ES-I3 (cell line): ENCODE data around the gene GRK5.

Source experiments
- H3K36me3 ChIP-seq: 2 replicates; pipeline ENCODE4 v1.6.1; 2013; ENCODE audit warnings: mild to moderate bottlenecking, low read length, control low read depth, moderate library complexity; ENCODE audit not compliant: insufficient read depth
- H3K4me1 ChIP-seq: 2 replicates; pipeline ENCODE4 v1.6.1; 2013; ENCODE audit warnings: mild to moderate bottlenecking, control low read depth, low read length; ENCODE audit not compliant: insufficient read depth
- H3K9ac ChIP-seq: 2 replicates; pipeline ENCODE4 v1.6.1; 2013; ENCODE audit warnings: low read depth, mild to moderate bottlenecking, low read length, moderate library complexity
- H3K9me3 ChIP-seq: 2 replicates; pipeline ENCODE4 v1.6.1; 2013; ENCODE audit warnings: mild to moderate bottlenecking, low read length, moderate library complexity; ENCODE audit not compliant: control insufficient read depth, insufficient read depth

GRK5 gene

GRCh38 chr10:119305860-119306513 is 98.6 kb downstream of the GRK5 start:
- peaks cover 9% of the 10 kb centered on the region; the same call in 1 of the 2 replicates for H3K4me1 ChIP-seq
- H3K9ac ChIP-seq: no peak overlapping the region
- no peaks in the 10 kb centered on the region for H3K9me3 ChIP-seq
- H3K36me3 ChIP-seq: no peaks in the 10 kb centered on the region

GRCh38 chr10:119306514-119306951 is 99.2 kb downstream of the GRK5 start:
- Histone ChIP-seq H3K4me1 (peaks cover 5% of the 10 kb centered on the region; the same call in 1 of the 2 replicates), H3K9me3 (no peaks in the 10 kb centered on the region), H3K9ac (no peak overlapping the region), H3K36me3 (no peaks in the 10 kb centered on the region)

- H3K4me1 ChIP-seq: peaks cover 4% of the 10 kb centered on the region; the same call in 1 of the 2 replicates
- no peak overlapping the region for H3K9ac ChIP-seq
- H3K36me3 ChIP-seq: no peaks in the 10 kb centered on the region
- no peaks in the 10 kb centered on the region for H3K9me3 ChIP-seq
Observed at GRCh38 chr10:119306986-119307392, 99.6 kb downstream of the GRK5 start.

GRCh38 chr10:119308089-119308488 is 100.7 kb downstream of the GRK5 start:
- H3K9me3 ChIP-seq: no peaks in the 10 kb centered on the region
- H3K4me1 ChIP-seq: peaks cover 4% of the 10 kb centered on the region; the same call in 1 of the 2 replicates
- H3K36me3 ChIP-seq: no peaks in the 10 kb centered on the region
- no peak overlapping the region for H3K9ac ChIP-seq

- Histone ChIP-seq H3K4me1 (peaks cover 4% of the 10 kb centered on the region; the same call in 1 of the 2 replicates), H3K9me3 (no peaks in the 10 kb centered on the region), H3K36me3 (no peaks in the 10 kb centered on the region), H3K9ac (no peak overlapping the region)
Observed at GRCh38 chr10:119308551-119309422, 101.4 kb downstream of the GRK5 start.

GRCh38 chr10:119309423-119309770 is 102.0 kb downstream of the GRK5 start:
- Histone ChIP-seq H3K4me1 (peaks cover 4% of the 10 kb centered on the region; the same call in 1 of the 2 replicates), H3K9ac (no peak overlapping the region), H3K36me3 (no peaks in the 10 kb centered on the region), H3K9me3 (no peaks in the 10 kb centered on the region)

- Histone ChIP-seq H3K4me1 (peaks cover 15% of the 10 kb centered on the region), H3K9me3 (no peaks in the 10 kb centered on the region), H3K9ac (no peak overlapping the region), H3K36me3 (no peaks in the 10 kb centered on the region)
Observed at GRCh38 chr10:119310806-119311205, 103.4 kb downstream of the GRK5 start.

GRCh38 chr10:119312241-119312640 is 104.9 kb downstream of the GRK5 start:
- Histone ChIP-seq H3K9ac (no peak overlapping the region), H3K9me3 (no peaks in the 10 kb centered on the region), H3K4me1 (peaks cover 24% of the 10 kb centered on the region), H3K36me3 (no peaks in the 10 kb centered on the region)

GRCh38 chr10:119313024-119313423 is 105.7 kb downstream of the GRK5 start:
- H3K9me3 ChIP-seq: no peaks in the 10 kb centered on the region
- H3K4me1 ChIP-seq: peaks cover 28% of the 10 kb centered on the region
- no peak overlapping the region for H3K9ac ChIP-seq
- H3K36me3 ChIP-seq: no peaks in the 10 kb centered on the region

GRCh38 chr10:119313644-119314043 is 106.3 kb downstream of the GRK5 start:
- Histone ChIP-seq H3K9ac (no peak overlapping the region), H3K9me3 (no peaks in the 10 kb centered on the region), H3K4me1 (peaks cover 35% of the 10 kb centered on the region), H3K36me3 (no peaks in the 10 kb centered on the region)

GRCh38 chr10:119314061-119314460 is 106.7 kb downstream of the GRK5 start:
- H3K4me1 ChIP-seq: peaks cover 39% of the 10 kb centered on the region
- H3K36me3 ChIP-seq: no peaks in the 10 kb centered on the region
- no peak overlapping the region for H3K9ac ChIP-seq
- no peaks in the 10 kb centered on the region for H3K9me3 ChIP-seq

- Histone ChIP-seq H3K9me3 (no peaks in the 10 kb centered on the region), H3K36me3 (no peaks in the 10 kb centered on the region), H3K9ac (no peak overlapping the region), H3K4me1 (peaks cover 42% of the 10 kb centered on the region)
Observed at GRCh38 chr10:119314486-119314885, 107.1 kb downstream of the GRK5 start.

- H3K4me1 ChIP-seq: peaks cover 46% of the 10 kb centered on the region
- no peaks in the 10 kb centered on the region for H3K36me3 ChIP-seq
- no peak overlapping the region for H3K9ac ChIP-seq
- H3K9me3 ChIP-seq: no peaks in the 10 kb centered on the region
Observed at GRCh38 chr10:119315128-119316001, 108.0 kb downstream of the GRK5 start.

GRCh38 chr10:119316002-119316358 is 108.6 kb downstream of the GRK5 start:
- Histone ChIP-seq H3K36me3 (no peaks in the 10 kb centered on the region), H3K9me3 (0 out of 2 replicates have a peak, but pooled peaks cover under 1% of the 10 kb centered on the region), H3K9ac (no peak overlapping the region), H3K4me1 (peaks cover 46% of the 10 kb centered on the region)
